Mesendoderm (in vitro differentiated cells): ENCODE results near the gene ERP44.
A peak's percentile ranks its signal among the peaks of the same experiment; 100 is the strongest.
"Not testable (repeated sequence)": the region's sequence is repeated elsewhere in the genome, so short reads cannot be mapped to it uniquely, and the experiment has no call there.

Experiments used
- DNase-seq: peaks from one replicate; pipeline ENCODE4 v3.0.0; 2013
- H2AK5ac ChIP-seq: 2 replicates; pipeline ENCODE4 v1.6.1; 2013; ENCODE audit warnings: low read length, inconsistent platforms
- H2BK120ac ChIP-seq: 2 replicates; pipeline ENCODE4 v1.6.1; 2013; ENCODE audit warnings: low read depth, mild to moderate bottlenecking, low read length, moderate library complexity, mixed read lengths
- H2BK15ac ChIP-seq: replicated peaks from 2 replicates; pipeline ENCODE4 v1.6.1; 2013; ENCODE audit warnings: low read depth, mild to moderate bottlenecking, moderate library complexity
- H2BK5ac ChIP-seq: 2 replicates; pipeline ENCODE4 v1.6.1; 2013; ENCODE audit warnings: low read length, inconsistent platforms
- H3K18ac ChIP-seq: 2 replicates; pipeline ENCODE4 v1.6.1; 2013; ENCODE audit warnings: mild to moderate bottlenecking, low read length, mixed read lengths
- H3K23ac ChIP-seq: one replicate; pipeline ENCODE4 v1.6.1; 2013; ENCODE audit warnings: low read length
- H3K27ac ChIP-seq: 2 replicates; pipeline ENCODE4 v1.5.1; 2013; ENCODE audit warnings: low read depth, mild to moderate bottlenecking, inconsistent platforms, low read length, moderate library complexity
- H3K27me3 ChIP-seq: 2 replicates; pipeline ENCODE4 v1.6.1; 2013; ENCODE audit warnings: low read length, control low read depth, mild to moderate bottlenecking, inconsistent platforms; ENCODE audit not compliant: insufficient read depth, poor library complexity
- H3K36me3 ChIP-seq: 2 replicates; pipeline ENCODE4 v1.6.1; 2013; ENCODE audit warnings: low read length, inconsistent platforms; ENCODE audit not compliant: control insufficient read depth, insufficient read depth
- H3K4ac ChIP-seq: one replicate; pipeline ENCODE4 v1.6.1; 2013; ENCODE audit warnings: low read depth, mild to moderate bottlenecking, low read length, moderate library complexity
- H3K4me1 ChIP-seq: 2 replicates; pipeline ENCODE4 v1.6.1; 2013; ENCODE audit warnings: low read depth, low read length, inconsistent platforms; ENCODE audit not compliant: control insufficient read depth
- H3K4me2 ChIP-seq: 2 replicates; pipeline ENCODE4 v1.6.1; 2013; ENCODE audit warnings: low read length
- H3K4me3 ChIP-seq: 2 replicates; pipeline ENCODE4 v1.5.1; 2013; ENCODE audit warnings: mild to moderate bottlenecking, low read length
- H3K56ac ChIP-seq: one replicate; pipeline ENCODE4 v1.6.1; 2013; ENCODE audit warnings: low read length
- H3K79me1 ChIP-seq: 2 replicates; pipeline ENCODE4 v1.6.1; 2013; ENCODE audit warnings: low read length, inconsistent platforms
- H3K79me2 ChIP-seq: 2 replicates; pipeline ENCODE4 v1.6.1; 2013; ENCODE audit warnings: mild to moderate bottlenecking, low read length; ENCODE audit not compliant: control insufficient read depth, insufficient read depth
- H3K9ac ChIP-seq: 2 replicates; pipeline ENCODE4 v1.6.1; 2013; ENCODE audit warnings: low read length, inconsistent platforms
- H4K5ac ChIP-seq: one replicate; pipeline ENCODE4 v1.6.1; 2013; ENCODE audit warnings: low read length
- H4K8ac ChIP-seq: one replicate; pipeline ENCODE4 v1.6.1; 2013; ENCODE audit warnings: low read depth, mild to moderate bottlenecking, control low read depth, low read length, moderate library complexity
- WGBS: extraction: QIAGEN DNeasy Blood & Tissue Kit; methylation state at CpG from one replicate; pipeline ENCODE4 v1.1.7; 2013; ENCODE audit warnings: low lambda C conversion rate, missing lambda C conversion rate; ENCODE audit not compliant: insufficient coverage; ENCODE audit errors: extremely low coverage; 5-methylcytosine and 5-hydroxymethylcytosine counted together

Gene ERP44

GRCh38 chr9:99998266-99998665, 100.5 kb downstream of the ERP44 start:
- H3K23ac ChIP-seq = no peak overlapping the region
- H3K36me3 ChIP-seq = no peaks in the 10 kb centered on the region
- no peak overlapping the region for H2BK5ac ChIP-seq
- H2BK15ac ChIP-seq = no peak overlapping the region
- no peaks in the 10 kb centered on the region for H3K79me1 ChIP-seq
- no peak overlapping the region for H3K4me2 ChIP-seq
- H3K27ac ChIP-seq = no peak overlapping the region
- peak; percentile 73 for DNase-seq
- H4K8ac ChIP-seq = no peak overlapping the region
- no peak overlapping the region for H3K4ac ChIP-seq
- no peaks in the 10 kb centered on the region for H3K79me2 ChIP-seq
- no peak overlapping the region for H3K4me3 ChIP-seq
- H3K18ac ChIP-seq = no peak overlapping the region
- H2AK5ac ChIP-seq = no peak overlapping the region
- WGBS = no CpG with 5 or more reads among the region's 22 CpGs
- no peak overlapping the region for H4K5ac ChIP-seq
- H2BK120ac ChIP-seq = no peak overlapping the region
- H3K27me3 ChIP-seq = no peaks in the 10 kb centered on the region
- H3K9ac ChIP-seq = no peak overlapping the region
- H3K4me1 ChIP-seq = no peaks in the 10 kb centered on the region
- H3K56ac ChIP-seq = no peak overlapping the region

DNA sequence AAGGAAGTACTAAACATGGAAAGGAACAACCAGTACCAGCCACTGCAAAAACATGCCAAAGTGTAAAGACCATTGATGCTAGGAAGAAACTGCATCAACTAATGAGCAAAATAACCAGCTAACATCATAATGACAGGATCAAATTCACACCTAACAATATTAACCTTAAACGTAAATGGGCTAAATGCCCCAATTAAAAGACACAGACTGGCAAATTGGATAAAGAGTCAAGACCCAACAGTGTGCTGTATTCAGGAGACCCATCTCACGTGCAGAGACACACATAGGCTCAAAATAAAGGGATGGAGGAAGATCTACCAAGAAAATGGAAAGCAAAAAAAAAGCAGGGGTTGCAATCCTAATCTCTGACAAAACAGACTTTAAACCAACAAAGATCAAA, 108.3 kb downstream of the ERP44 start:
- WGBS = no CpG with 5 or more reads among the region's 2 CpGs

GRCh38 chr9:99986642-99987041, 112.2 kb downstream of the ERP44 start:
- H3K79me2 ChIP-seq = no peaks in the 10 kb centered on the region
- H4K8ac ChIP-seq = no peak overlapping the region
- no peak overlapping the region for H2AK5ac ChIP-seq
- no peaks in the 10 kb centered on the region for H3K79me1 ChIP-seq
- no peaks in the 10 kb centered on the region for H3K36me3 ChIP-seq
- H3K9ac ChIP-seq = no peak overlapping the region
- no peak overlapping the region for H3K23ac ChIP-seq
- H2BK120ac ChIP-seq = no peak overlapping the region
- no peak overlapping the region for H3K27ac ChIP-seq
- H4K5ac ChIP-seq = no peak overlapping the region
- H3K56ac ChIP-seq = no peak overlapping the region
- H2BK5ac ChIP-seq = no peak overlapping the region
- H3K4me3 ChIP-seq = no peak overlapping the region
- no peaks in the 10 kb centered on the region for H3K27me3 ChIP-seq
- H3K18ac ChIP-seq = no peak overlapping the region
- H3K4me1 ChIP-seq = no peaks in the 10 kb centered on the region
- no peak overlapping the region for H2BK15ac ChIP-seq
- DNase-seq = no peak
- H3K4ac ChIP-seq = no peak overlapping the region
- no peak overlapping the region for H3K4me2 ChIP-seq

More for the DNA sequence above, 108.3 kb downstream of the ERP44 start:
- H4K8ac ChIP-seq, H2AK5ac ChIP-seq, H3K4me1 ChIP-seq, H2BK5ac ChIP-seq, DNase-seq, H3K4me2 ChIP-seq, H3K27ac ChIP-seq, H3K27me3 ChIP-seq, H3K23ac ChIP-seq, H2BK15ac ChIP-seq, H3K18ac ChIP-seq, H4K5ac ChIP-seq, H3K36me3 ChIP-seq, H3K79me2 ChIP-seq, H2BK120ac ChIP-seq, H3K4me3 ChIP-seq, H3K56ac ChIP-seq, H3K79me1 ChIP-seq, H3K4ac ChIP-seq, H3K9ac ChIP-seq: not testable (repeated sequence)

DNA sequence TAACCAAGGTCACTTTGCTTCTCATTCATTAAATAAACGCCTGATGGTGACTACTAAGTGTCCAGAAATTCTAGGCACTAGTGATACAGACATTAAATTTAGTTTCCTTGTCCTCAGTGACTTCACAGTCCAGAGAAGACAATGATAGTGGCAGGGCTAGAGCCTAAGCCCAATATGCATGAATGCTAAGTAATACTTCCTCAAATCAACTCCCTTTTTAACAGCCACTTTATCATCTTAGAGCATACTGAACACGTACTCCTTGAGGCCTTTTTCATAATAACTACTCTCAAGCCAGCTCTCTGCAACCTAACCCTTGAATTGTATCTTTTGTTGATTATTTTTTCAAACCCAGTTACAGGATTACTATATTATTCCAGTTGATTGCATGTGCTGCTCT, 118.2 kb downstream of the ERP44 start:
- Histone ChIP-seq H4K8ac (no peak overlapping the region), H2BK5ac (no peak overlapping the region), H3K56ac (no peak overlapping the region), H3K79me2 (no peaks in the 10 kb centered on the region), H3K36me3 (no peaks in the 10 kb centered on the region), H3K4me2 (no peak overlapping the region), H3K79me1 (no peaks in the 10 kb centered on the region), H2BK15ac (no peak overlapping the region), H3K4ac (no peak overlapping the region), H3K4me1 (no peaks in the 10 kb centered on the region), H3K4me3 (no peak overlapping the region), H2AK5ac (no peak overlapping the region), H4K5ac (no peak overlapping the region), H3K23ac (no peak overlapping the region), H3K18ac (no peak overlapping the region), H3K27ac (no peak overlapping the region), H3K9ac (no peak overlapping the region), H2BK120ac (no peak overlapping the region), H3K27me3 (no peaks in the 10 kb centered on the region)
- no CpG with 5 or more reads among the region's 2 CpGs for WGBS
- no peak for DNase-seq

GRCh38 chr9:99978221-99978620, 120.6 kb downstream of the ERP44 start:
- H4K8ac ChIP-seq = no peak overlapping the region
- no peak overlapping the region for H2AK5ac ChIP-seq
- H3K36me3 ChIP-seq = no peaks in the 10 kb centered on the region
- H3K18ac ChIP-seq = no peak overlapping the region
- H3K79me1 ChIP-seq = no peaks in the 10 kb centered on the region
- no peaks in the 10 kb centered on the region for H3K27me3 ChIP-seq
- no peak overlapping the region for H2BK5ac ChIP-seq
- H3K9ac ChIP-seq = no peak overlapping the region
- no peak overlapping the region for H2BK120ac ChIP-seq
- H4K5ac ChIP-seq = no peak overlapping the region
- DNase-seq = no peak
- no peaks in the 10 kb centered on the region for H3K4me1 ChIP-seq
- H3K56ac ChIP-seq = no peak overlapping the region
- H2BK15ac ChIP-seq = no peak overlapping the region
- WGBS = no CpG with 5 or more reads among the region's 1 CpG
- H3K4me3 ChIP-seq = no peak overlapping the region
- H3K27ac ChIP-seq = no peak overlapping the region
- no peaks in the 10 kb centered on the region for H3K79me2 ChIP-seq
- H3K4ac ChIP-seq = no peak overlapping the region
- H3K4me2 ChIP-seq = no peak overlapping the region
- H3K23ac ChIP-seq = no peak overlapping the region

DNA sequence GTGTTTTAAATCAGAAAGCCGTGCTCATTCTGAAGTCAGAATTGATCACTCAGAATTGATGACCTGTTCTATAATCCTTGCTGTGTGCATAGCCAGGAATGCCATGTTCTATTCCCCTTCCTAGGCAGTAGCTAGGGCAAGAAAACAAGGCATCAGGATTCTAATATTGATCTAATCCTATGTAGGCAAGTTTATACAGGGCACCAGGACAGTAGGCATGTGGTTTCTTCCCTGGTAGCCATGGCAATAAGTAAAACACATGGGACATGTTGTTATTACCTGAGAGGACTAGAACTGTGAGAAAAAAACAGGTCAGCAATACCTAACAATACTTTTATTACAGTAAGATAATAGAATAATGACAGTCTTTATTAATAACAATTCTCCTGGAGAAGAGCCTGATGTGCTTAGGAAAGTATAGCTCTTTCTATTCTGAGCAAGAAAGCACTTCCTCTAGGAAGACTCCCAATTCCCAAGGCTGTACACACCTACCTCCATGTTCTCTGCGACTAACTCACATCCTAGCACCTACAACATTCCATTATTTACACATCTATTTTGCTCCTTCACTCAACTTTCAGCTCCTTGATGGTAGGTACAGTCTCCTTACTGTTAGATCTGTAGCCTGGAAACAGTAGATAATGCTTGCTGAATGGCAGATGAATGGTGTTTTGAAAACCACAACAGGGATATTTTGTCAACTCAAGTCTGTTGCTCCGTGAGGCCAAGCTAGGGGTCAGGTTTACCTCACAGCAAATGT, 121.6 kb downstream of the ERP44 start:
- DNase-seq = no peak
- no peak overlapping the region for H4K8ac ChIP-seq
- H2BK120ac ChIP-seq = no peak overlapping the region

More for the DNA sequence above, 121.6 kb downstream of the ERP44 start:
- no peak overlapping the region for H3K4me2 ChIP-seq
- no peaks in the 10 kb centered on the region for H3K27me3 ChIP-seq
- H2AK5ac ChIP-seq = no peak overlapping the region
- no peaks in the 10 kb centered on the region for H3K36me3 ChIP-seq
- no peak overlapping the region for H3K18ac ChIP-seq
- no peak overlapping the region for H4K5ac ChIP-seq
- H2BK15ac ChIP-seq = no peak overlapping the region
- no peaks in the 10 kb centered on the region for H3K79me2 ChIP-seq
- WGBS = no CpG with 5 or more reads among the region's 3 CpGs
- no peak overlapping the region for H3K27ac ChIP-seq
- H3K23ac ChIP-seq = no peak overlapping the region
- no peak overlapping the region for H2BK5ac ChIP-seq
- no peak overlapping the region for H3K56ac ChIP-seq
- H3K4me3 ChIP-seq = no peak overlapping the region
- no peak overlapping the region for H3K9ac ChIP-seq
- no peaks in the 10 kb centered on the region for H3K79me1 ChIP-seq
- no peaks in the 10 kb centered on the region for H3K4me1 ChIP-seq
- H3K4ac ChIP-seq = no peak overlapping the region
